HG03175 (cell line): Measurements from ENCODE around the gene TMEM106C.
"Not testable (repeated sequence)": the region's sequence is repeated elsewhere in the genome, so short reads cannot be mapped to it uniquely, and the experiment has no call there.

Experiments
- ATAC-seq: cut with Tn5 transposase; IDR thresholded peaks from one replicate; pipeline ENCODE4 v1.9.1; 2021; ENCODE audit warnings: mild to moderate bottlenecking, moderate library complexity; ENCODE audit not compliant: unreplicated experiment

Gene TMEM106C

DNA sequence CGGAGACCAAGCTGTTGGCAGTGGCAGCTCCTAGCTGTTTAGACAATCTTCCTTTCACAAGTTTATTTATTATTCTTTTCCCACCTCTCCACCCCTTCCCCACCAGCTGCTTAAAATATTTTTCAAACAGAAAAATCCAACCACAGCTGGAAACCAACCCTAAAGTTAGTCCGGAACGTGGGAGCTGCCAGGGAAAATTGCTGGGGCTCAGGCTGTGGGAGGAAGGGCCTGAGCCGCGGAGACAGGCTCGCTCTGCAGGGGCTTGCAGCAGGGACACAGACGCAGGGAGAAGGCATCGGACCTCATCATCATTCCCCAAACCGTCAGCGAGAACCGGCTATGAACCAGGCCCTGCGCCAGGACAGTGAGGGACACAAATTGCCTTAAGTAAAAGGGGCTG is 16.1 kb upstream of the TMEM106C start:
- ATAC-seq = no peak

DNA sequence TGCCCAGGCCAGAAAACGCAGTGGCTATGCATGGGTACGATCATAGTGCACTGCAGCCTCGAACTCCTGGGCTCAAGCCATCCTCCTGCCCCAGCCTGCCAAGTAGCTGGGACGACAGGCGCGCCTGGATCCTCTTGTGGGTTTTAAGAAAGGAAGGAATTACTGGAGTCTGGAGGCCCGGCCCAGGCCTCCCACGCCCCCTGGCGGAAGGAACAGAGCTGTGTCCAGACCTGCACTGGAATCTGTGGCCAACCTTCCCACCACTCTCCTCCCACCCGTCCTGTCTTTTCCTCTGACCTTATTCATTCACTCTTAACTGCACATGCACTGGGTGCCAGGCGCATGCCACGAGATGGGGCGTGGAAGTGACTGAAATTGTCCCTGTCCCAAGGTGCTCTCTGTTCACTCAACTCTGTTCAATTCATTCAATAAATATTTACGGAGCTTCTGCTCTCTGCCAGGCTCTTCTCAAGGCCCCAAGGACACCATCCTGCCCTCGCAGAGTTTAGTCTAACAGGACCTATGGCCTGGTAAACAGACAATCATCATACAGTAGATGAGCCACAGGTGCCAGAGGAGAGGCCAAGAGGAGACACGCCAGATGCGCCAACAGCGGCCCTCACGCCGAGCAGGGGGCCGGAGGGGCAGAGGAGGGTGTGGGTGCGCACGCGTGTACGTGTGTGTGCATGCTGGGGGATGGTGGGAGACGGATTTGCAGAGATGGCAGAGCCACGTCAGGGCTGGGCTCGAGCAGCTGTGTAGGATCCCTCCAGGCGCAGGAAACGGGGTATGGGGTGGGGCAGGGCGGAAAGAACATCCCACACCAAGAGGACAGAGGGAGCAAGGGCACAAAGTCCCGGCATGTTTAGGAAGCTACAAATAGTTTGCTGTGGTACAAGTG is 13.7 kb upstream of the TMEM106C start:
- no peak for ATAC-seq

DNA sequence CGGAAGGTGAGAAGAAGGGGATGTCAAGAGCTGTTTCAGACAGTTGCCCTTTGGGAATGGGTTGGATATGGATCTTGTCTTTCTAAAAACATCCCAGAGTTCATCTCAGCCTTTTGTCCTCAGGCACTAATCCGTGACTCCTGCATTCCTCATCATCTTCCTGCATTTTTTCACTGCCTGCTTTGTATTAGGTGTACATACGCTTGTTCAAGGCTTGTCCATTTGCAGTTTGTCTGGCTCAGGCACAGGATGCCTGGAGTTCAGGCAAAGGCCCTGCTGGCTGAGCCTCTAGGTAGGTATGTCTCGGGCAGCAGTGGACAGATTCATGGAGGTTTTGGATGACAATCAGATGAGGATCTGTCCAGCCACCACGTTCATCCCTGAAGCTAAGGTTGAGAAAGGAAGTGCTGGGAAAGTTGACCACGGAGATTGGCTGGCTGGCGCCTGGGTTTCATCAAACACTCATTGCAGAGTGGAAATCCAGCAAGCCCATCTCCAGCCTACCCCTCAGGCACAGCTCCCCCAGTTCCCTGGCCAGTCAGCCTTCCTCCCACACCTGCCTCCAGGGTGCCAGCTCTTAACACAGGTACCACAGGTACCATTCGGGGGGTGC is 12.4 kb upstream of the TMEM106C start:
- no peak for ATAC-seq

DNA sequence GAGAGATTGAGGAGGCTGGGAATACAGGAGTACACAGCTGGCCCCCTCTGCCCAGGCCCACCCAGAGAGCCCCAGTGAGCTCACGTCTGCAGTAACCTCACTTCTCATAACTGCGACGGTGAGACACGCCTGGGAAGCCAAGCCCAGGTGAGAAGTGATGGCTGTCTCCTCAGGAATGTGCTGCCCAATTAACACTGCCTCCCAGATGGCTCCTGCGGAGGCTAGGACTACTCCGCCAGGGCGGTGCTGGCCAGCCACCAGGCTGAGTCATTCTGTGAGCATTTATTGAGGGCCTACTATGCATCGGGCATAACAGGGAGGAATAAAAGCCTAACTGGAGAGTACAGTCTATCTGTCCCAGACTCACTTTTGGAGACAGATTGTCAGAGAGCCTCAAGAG is 9.3 kb upstream of the TMEM106C start:
- ATAC-seq = no peak

GRCh38 chr12:47954467-47955045 is 8.8 kb upstream of the TMEM106C start:
- no peak for ATAC-seq

- no peak for ATAC-seq
Measured at GRCh38 chr12:47955059-47955458, 8.3 kb upstream of the TMEM106C start.

GRCh38 chr12:47957671-47958070 is 5.7 kb upstream of the TMEM106C start:
- not testable (repeated sequence) for ATAC-seq

DNA sequence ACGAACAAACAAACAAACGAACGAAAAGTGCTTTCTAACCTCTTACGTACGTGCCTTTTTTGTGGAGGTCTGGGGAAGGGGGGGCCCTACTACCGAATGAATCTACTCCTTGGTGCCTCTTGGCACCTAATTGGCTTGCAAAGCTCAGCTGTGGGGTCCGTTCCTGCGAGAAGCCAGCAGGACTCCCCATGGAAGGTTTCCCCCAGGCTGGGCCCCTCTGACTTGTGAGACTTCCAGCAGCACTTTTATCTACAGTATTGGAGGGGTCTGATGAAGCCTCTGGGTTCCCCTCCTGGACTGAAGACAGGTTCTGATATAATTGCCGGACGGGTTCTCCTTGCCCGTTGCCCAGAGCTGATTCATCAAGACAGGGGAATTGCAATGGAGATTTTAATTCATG is 1.2 kb upstream of the TMEM106C start:
- no peak for ATAC-seq

DNA sequence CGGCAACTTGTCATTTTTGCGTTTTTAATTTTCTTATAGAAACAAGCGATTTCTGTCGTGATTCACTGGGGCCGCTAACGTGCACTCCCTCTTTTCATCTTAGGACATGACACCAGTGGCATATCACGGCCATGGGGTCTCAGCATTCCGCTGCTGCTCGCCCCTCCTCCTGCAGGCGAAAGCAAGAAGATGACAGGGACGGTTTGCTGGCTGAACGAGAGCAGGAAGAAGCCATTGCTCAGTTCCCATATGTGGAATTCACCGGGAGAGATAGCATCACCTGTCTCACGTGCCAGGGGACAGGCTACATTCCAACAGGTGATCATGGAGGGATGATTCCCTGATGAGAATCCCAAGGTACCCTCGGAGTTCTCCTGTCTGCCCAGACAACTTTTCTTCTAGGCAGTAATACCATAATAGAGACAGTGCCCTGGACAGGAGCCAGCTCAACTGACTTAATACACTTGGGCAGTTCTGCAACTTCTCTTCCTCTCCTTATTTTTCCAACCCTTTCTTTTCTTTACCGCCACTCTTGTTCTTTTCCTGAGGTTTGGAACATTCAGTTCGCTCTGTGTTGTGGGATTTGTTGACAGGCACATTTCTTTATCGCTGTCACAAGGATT is 821 bp downstream of the TMEM106C start:
- no peak for ATAC-seq

GRCh38 chr12:47965581-47965980 is 2.2 kb downstream of the TMEM106C start:
- no peak for ATAC-seq

DNA sequence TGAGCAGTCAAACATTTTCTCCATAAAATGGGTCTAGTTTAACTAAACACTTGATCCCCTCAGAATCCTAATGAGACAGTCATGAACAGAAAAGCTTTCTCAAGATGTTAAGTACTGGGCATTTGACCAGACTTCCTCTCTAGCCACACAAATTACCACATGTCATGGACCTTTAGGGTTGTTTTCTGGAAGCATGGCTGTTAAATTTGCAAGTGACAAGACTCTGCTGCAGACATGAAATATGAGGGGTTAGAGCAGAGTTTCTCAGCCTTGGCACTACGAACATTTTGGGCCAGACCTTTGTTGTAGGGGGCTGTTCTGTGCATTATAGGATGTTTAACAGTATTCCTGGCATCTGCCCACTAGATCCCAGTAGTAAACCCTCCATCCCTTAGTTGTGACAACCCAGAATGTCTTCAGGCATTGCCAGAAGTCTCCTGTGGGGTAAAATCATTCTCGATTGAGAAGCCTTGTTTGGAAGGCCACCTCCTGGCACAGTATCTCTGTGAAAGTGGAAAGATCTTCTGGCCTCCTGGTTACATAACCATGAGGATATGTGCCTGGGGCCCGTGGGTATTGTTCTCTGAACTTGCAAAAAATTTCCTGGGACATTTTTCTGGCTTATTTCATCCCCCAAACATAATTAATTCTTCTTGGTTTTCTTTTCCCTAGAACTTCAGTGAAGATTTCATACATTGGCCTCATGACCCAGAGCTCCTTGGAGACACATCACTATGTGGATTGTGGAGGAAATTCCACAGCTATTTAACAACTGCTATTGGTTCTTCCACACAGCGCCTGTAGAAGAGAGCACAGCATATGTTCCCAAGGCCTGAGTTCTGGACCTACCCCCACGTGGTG is 4.3 kb downstream of the TMEM106C start:
- no peak for ATAC-seq

GRCh38 chr12:47969845-47970244 is 6.4 kb downstream of the TMEM106C start:
- no peak for ATAC-seq

DNA sequence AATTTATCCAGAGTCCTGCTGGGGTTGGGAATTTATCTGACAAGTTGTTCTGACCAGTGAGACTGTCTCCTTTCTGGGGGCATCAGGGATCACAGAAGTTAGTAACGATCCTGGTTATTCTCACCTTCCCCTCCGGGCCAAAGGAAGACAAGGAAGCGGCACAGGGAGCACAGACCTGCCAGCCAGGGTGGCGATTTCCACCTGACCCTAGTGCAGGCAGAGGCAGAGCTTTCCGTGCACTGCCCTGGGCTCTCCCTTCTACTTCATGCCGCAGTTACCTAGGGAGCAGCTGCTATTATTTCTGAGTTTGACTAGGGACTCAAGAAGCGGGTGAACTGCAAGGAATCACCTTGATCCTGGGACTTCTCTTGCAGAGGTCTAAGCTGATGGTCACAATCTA is 7.4 kb downstream of the TMEM106C start:
- no peak for ATAC-seq

DNA sequence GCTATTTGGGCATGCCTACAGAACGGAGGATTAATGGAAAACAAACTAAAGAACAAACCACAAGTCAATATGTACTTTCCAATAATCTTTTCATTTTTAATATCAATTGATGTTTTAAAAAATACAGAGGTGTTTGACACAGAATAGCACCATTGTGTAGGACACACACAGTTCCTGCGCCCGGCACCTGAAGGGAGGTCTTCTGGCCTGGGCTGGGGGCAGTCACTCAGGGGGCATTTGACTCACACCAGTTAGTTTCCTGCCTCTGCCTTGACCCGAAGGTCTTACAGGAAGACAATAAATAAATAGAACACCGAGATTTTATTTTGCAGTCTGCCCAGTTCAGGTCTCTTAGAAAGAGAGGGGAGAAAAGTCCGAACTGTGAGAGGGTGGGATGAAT is 9.5 kb downstream of the TMEM106C start:
- no peak for ATAC-seq

- no peak for ATAC-seq
Measured at GRCh38 chr12:47973870-47974269, 10.5 kb downstream of the TMEM106C start.

GRCh38 chr12:47975036-47975620 is 11.7 kb downstream of the TMEM106C start:
- ATAC-seq = no peak

DNA sequence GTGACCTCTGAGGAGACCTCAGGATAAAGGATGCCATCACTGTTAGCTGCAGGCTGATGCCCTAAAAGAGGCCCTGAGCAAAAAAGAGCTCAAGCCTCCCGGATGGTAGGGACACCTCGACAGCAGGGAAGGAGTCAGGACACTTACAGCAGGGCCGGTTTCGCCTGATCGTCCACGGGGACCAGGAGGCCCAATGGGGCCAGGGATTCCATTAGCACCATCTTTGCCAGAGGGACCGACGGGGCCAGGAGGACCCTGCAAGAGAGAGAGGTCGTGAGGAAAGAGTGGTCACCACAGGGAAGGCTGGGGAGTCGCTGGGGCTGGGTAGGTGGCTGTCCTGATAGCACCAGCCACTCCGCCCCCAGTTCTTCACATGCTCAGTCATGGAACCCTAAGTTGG is 12.4 kb downstream of the TMEM106C start:
- no peak for ATAC-seq

DNA sequence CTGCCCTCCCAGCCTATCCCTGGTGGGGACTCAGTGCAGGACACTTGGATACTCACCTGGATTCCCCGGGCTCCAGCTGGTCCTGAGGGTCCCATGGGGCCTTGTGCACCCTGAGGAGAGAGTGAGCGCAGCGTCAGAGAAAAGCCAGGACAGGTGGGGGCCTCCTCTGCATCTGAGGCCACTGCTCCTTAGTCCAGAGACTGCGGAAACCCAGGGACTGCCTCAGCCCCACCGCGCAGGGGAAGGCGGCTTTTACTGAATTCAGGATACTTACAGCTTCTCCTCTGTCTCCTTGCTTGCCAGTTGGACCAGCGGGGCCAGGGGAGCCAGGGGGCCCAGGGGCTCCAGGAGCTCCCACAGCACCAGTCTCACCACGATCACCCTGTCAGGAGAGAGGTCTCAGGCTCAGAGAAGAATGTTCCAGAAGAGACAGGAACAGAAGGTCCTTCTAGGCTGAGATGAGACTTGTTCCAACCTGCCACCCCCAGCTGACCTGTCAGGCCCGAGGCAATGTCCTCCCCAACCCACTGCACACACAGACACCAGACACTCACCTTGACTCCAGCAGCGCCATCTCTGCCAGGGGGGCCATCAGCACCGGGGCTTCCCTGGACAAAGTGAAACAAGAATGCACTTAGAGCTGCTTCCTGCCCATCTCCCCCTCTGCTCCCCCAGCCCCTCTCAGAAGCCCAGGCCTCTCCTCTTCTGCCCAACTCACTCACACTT is 13.8 kb downstream of the TMEM106C start:
- no peak for ATAC-seq

DNA sequence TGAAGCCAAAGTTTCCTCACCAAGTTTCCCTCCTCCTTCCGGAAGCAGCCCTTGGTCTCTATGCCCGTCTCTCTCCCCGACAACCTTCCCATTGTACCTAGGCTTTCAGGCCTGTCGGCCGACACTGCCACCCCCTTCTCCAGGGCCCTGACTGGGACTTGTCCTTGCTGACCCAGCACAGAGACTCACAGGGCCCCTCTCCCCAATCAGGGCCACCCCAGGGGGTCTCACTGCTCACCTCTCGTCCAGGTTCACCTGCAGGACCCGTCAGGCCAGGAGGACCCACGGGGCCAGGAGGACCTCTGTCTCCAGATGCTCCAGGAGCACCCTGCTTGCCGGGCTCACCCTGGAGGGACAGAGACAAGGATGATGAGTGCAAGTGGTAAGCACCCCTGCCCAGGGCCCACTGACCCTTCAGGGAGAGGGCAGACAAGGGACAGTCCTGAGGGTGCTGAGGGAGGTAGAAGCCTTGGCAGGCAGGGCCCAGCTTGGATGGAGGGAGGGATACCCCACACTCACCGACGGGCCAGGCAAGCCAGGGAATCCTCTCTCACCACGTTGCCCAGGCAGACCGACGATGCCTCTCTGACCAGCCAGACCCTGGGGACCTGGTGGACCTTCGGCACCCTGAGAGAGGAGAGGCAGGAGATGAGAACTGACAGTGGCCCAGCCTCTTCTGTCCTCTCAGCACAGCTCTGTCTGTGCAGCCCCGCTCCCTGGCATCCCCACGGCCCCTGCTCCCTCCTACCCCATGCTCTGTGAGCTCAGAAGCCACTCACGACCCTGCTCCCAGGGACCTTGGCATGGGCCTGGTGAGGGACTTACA is 14.6 kb downstream of the TMEM106C start:
- ATAC-seq = no peak
